SU-DHL-6 (cell line): ENCODE results near the gene CALML3.

Experiments used
- H2AFZ ChIP-seq: fragments of 200-600 bp; sonication (generic); 2 replicates; pipeline ENCODE4 v1.6.1; 2014; ENCODE audit warnings: low read depth, mild to moderate bottlenecking, moderate library complexity, mixed read lengths, antibody characterized with exemption, low read length; ENCODE audit not compliant: severe bottlenecking
- H3F3A ChIP-seq: fragments of 200-600 bp; shearing (Covaris generic); 2 replicates; pipeline ENCODE4 v1.6.0; 2016; ENCODE audit warnings: antibody characterized with exemption, mild to moderate bottlenecking; ENCODE audit not compliant: insufficient read depth
- H3K27ac ChIP-seq: fragments of 200-600 bp; sonication (generic); 2 replicates; pipeline ENCODE4 v1.5.1; 2016; ENCODE audit warnings: low read depth, mild to moderate bottlenecking, low read length, moderate library complexity, mixed read lengths
- H3K27me3 ChIP-seq: fragments of 200-600 bp; sonication (generic), shearing (Covaris generic); 2 replicates; pipeline ENCODE4 v1.6.0; 2014; ENCODE audit warnings: mild to moderate bottlenecking, low read length
- H3K36me3 ChIP-seq: fragments of 200-600 bp; sonication (generic); 2 replicates; pipeline ENCODE4 v1.6.1; 2014; ENCODE audit warnings: mild to moderate bottlenecking, low read length, mixed read lengths
- H3K4me2 ChIP-seq: fragments of 300-600, 200-600 bp; shearing (Covaris generic), sonication (generic); 2 replicates; pipeline ENCODE4 v1.6.0; 2014; ENCODE audit warnings: low read length, low read depth, mild to moderate bottlenecking; ENCODE audit not compliant: poor library complexity, severe bottlenecking
- H3K4me3 ChIP-seq: fragments of 200-600 bp; sonication (generic); 2 replicates; pipeline ENCODE4 v1.5.1; 2014; ENCODE audit warnings: antibody characterized with exemption, low read length, mild to moderate bottlenecking, mixed read lengths; ENCODE audit not compliant: insufficient read depth, poor library complexity, severe bottlenecking
- H3K79me2 ChIP-seq: fragments of 200-600 bp; sonication (generic); 2 replicates; pipeline ENCODE4 v1.6.1; 2014; ENCODE audit warnings: mild to moderate bottlenecking, low read length, moderate library complexity; ENCODE audit not compliant: insufficient read depth
- H3K9ac ChIP-seq: fragments of 200-600 bp; sonication (generic); 2 replicates; pipeline ENCODE4 v1.7.0; 2014; ENCODE audit warnings: mild to moderate bottlenecking, low read length
- H3K9me2 ChIP-seq: fragments of 200-600 bp; sonication (generic); replicated peaks from 2 replicates; pipeline ENCODE4 v1.6.1; 2014; ENCODE audit warnings: low read length; ENCODE audit not compliant: insufficient read depth
- H3K9me3 ChIP-seq: fragments of 200-600 bp; sonication (generic); 2 replicates; pipeline ENCODE4 v1.6.1; 2014; ENCODE audit warnings: low read length, mixed read lengths; ENCODE audit not compliant: insufficient read depth
- H4K20me1 ChIP-seq: fragments of 200-600 bp; sonication (generic); 2 replicates; pipeline ENCODE4 v1.6.1; 2014; ENCODE audit warnings: low read depth, mild to moderate bottlenecking, antibody characterized with exemption, low read length, moderate library complexity, mixed read lengths
- CTCF ChIP-seq: fragments of 200-600 bp; sonication (generic); IDR thresholded peaks from one replicate; pipeline ENCODE4 v1.5.1; 2017; ENCODE audit warnings: antibody characterized with exemption, mild to moderate bottlenecking, low read length, moderate library complexity; ENCODE audit not compliant: insufficient read depth, poor library complexity, severe bottlenecking
- EZH2phosphoT487 ChIP-seq: fragments of 200-600 bp; sonication (generic), shearing (Covaris generic); conservative IDR thresholded peaks from 2 replicates; pipeline ENCODE4 v1.6.1; 2018; ENCODE audit warnings: mild to moderate bottlenecking, antibody characterized with exemption, low read length, moderate library complexity, mixed read lengths

Gene CALML3

GRCh38 chr10:5531558-5532306 is 7.0 kb downstream of the CALML3 start:
- H3K9ac ChIP-seq: no peak overlapping the region
- no peak overlapping the region for H3K4me3 ChIP-seq
- H3K27me3 ChIP-seq: no peaks in the 10 kb centered on the region
- H3F3A ChIP-seq: no peaks in the 10 kb centered on the region
- no peak overlapping the region for H3K27ac ChIP-seq
- H3K36me3 ChIP-seq: no peaks in the 10 kb centered on the region
- no peaks in the 10 kb centered on the region for H3K9me2 ChIP-seq
- no peaks in the 10 kb centered on the region for H3K9me3 ChIP-seq
- H3K79me2 ChIP-seq: no peaks in the 10 kb centered on the region
- H4K20me1 ChIP-seq: no peaks in the 10 kb centered on the region
- no peak overlapping the region for H2AFZ ChIP-seq
- H3K4me2 ChIP-seq: no peak overlapping the region
- no peak for TF ChIP-seq CTCF
- TF ChIP-seq EZH2phosphoT487: no peak

- Histone ChIP-seq H3K4me3 (no peak overlapping the region), H3K4me2 (no peak overlapping the region), H3K9me2 (no peaks in the 10 kb centered on the region), H3K79me2 (no peaks in the 10 kb centered on the region), H3K27me3 (no peaks in the 10 kb centered on the region), H3F3A (no peaks in the 10 kb centered on the region), H3K9ac (no peak overlapping the region), H3K27ac (no peak overlapping the region), H4K20me1 (no peaks in the 10 kb centered on the region), H3K9me3 (no peaks in the 10 kb centered on the region), H2AFZ (no peak overlapping the region), H3K36me3 (no peaks in the 10 kb centered on the region)
- TF ChIP-seq CTCF: no peak
- TF ChIP-seq EZH2phosphoT487: no peak
These were observed 7.5 kb downstream of the CALML3 start for GRCh38 chr10:5532307-5532605.

GRCh38 chr10:5532618-5533097 is 7.9 kb downstream of the CALML3 start:
- Histone ChIP-seq H4K20me1 (no peaks in the 10 kb centered on the region), H3F3A (no peaks in the 10 kb centered on the region), H3K9me2 (no peaks in the 10 kb centered on the region), H3K27me3 (no peaks in the 10 kb centered on the region), H3K27ac (no peak overlapping the region), H3K9me3 (no peaks in the 10 kb centered on the region), H3K4me3 (no peak overlapping the region), H3K79me2 (no peaks in the 10 kb centered on the region), H2AFZ (no peak overlapping the region), H3K36me3 (no peaks in the 10 kb centered on the region), H3K4me2 (no peak overlapping the region), H3K9ac (no peak overlapping the region)
- TF ChIP-seq EZH2phosphoT487: no peak

- H3K27me3 ChIP-seq: no peaks in the 10 kb centered on the region
- no peaks in the 10 kb centered on the region for H3K9me2 ChIP-seq
- no peak overlapping the region for H3K4me2 ChIP-seq
- H3F3A ChIP-seq: no peaks in the 10 kb centered on the region
- no peaks in the 10 kb centered on the region for H3K79me2 ChIP-seq
- H2AFZ ChIP-seq: no peak overlapping the region
- no peak for TF ChIP-seq EZH2phosphoT487
- TF ChIP-seq CTCF: no peak
- H3K27ac ChIP-seq: no peak overlapping the region
- no peaks in the 10 kb centered on the region for H3K36me3 ChIP-seq
- H3K4me3 ChIP-seq: no peak overlapping the region
- H3K9me3 ChIP-seq: no peaks in the 10 kb centered on the region
- H3K9ac ChIP-seq: no peak overlapping the region
- no peaks in the 10 kb centered on the region for H4K20me1 ChIP-seq
These were observed 8.5 kb downstream of the CALML3 start for GRCh38 chr10:5533098-5533731.
